Endothelial cell of umbilical vein (primary cell): ENCODE results near the gene TCEA2. TPM values are rescaled to one million over a fixed set of nuclear protein-coding genes. Genes with fewer than 3 reads are reported as not detected.
A peak's percentile ranks its signal among the peaks of the same experiment; 100 is the strongest.
"Not testable (repeated sequence)": the region's sequence is repeated elsewhere in the genome, so short reads cannot be mapped to it uniquely, and the experiment has no call there.

ENCODE experiments used
- BruUV-seq: library from RNA; stranded (reverse); fragments of 400-500 nt; replicated peaks from 2 replicates; lab custom pipeline; 2021; lab: Mats Ljungman, UMichigan
- CTCF ChIA-PET: fragments of 300-600, 350-600 bp; sonication (Branson Sonifier 250); formaldehyde crosslinking; loops from one replicate; lab custom pipeline; 2021; ENCODE audit warnings: antibody characterized with exemption, inconsistent platforms; lab: Charles Lee
- POLR2A ChIA-PET: fragments of 300-600, 350-600 bp; sonication (Branson Sonifier 250); formaldehyde crosslinking; loops from one replicate; lab custom pipeline; 2021; ENCODE audit warnings: antibody characterized with exemption, inconsistent platforms; lab: Charles Lee
- DNase-seq: peaks from one replicate; pipeline ENCODE4 v3.0.0-alpha.2; 2011; ENCODE audit warnings: low read depth, low spot score
- FAIRE-seq: peaks from 2 replicates; lab custom pipeline; 2011; peaks lifted over from hg19 to GRCh38; lab: Jason Lieb, UNC
- H2AFZ ChIP-seq: 2 replicates; pipeline ENCODE4 v1.6.0; 2012; ENCODE audit warnings: low read depth, low read length, control low read depth, inconsistent platforms
- H3K27ac ChIP-seq: 2 replicates; pipeline ENCODE4 v1.5.1; 2011; ENCODE audit warnings: low read depth, mild to moderate bottlenecking, control low read depth, low read length, moderate library complexity; ENCODE audit not compliant: insufficient read depth
- H3K27me3 ChIP-seq, 2 experiments: 2 replicates each; pipeline versions ENCODE4 v1.6.0 to v1.6.1; 2011; ENCODE audit warnings: low read length in 2 of 2, mixed read lengths in 1 of 2; ENCODE audit not compliant: control insufficient read depth in 2 of 2, insufficient read depth in 2 of 2
- H3K36me3 ChIP-seq, 2 experiments: 2 replicates in 1 of 2; 3 replicates in 1 of 2; pipeline ENCODE4 v1.5.1; 2011; ENCODE audit warnings: low read length in 2 of 2, mild to moderate bottlenecking in 1 of 2, moderate library complexity in 1 of 2; ENCODE audit not compliant: control insufficient read depth in 2 of 2, insufficient read depth in 2 of 2; ENCODE audit errors: extremely low read depth in 1 of 2
- H3K4me1 ChIP-seq: 3 replicates; pipeline ENCODE4 v1.5.1; 2011; ENCODE audit warnings: mild to moderate bottlenecking, low read length; ENCODE audit not compliant: control insufficient read depth, insufficient read depth; ENCODE audit errors: extremely low read depth
- H3K4me2 ChIP-seq: 2 replicates; pipeline ENCODE4 v1.6.1; 2011; ENCODE audit warnings: low read length, control low read depth, mixed read lengths; ENCODE audit not compliant: insufficient read depth
- H3K4me3 ChIP-seq, 3 experiments: fragments of 200-600 bp in 1 of 3; sonication (generic), shearing (Covaris generic) in 1 of 3; replicated peaks in 1 of 3; 2 replicates each; pipeline ENCODE4 v1.5.1; 2011 to 2016; ENCODE audit warnings: control low read depth in 3 of 3, low read length in 3 of 3, mild to moderate bottlenecking in 2 of 3, inconsistent platforms in 1 of 3, low read depth in 1 of 3, moderate library complexity in 1 of 3; ENCODE audit not compliant: insufficient read depth in 1 of 3
- H3K79me2 ChIP-seq: 2 replicates; pipeline ENCODE4 v1.6.0; 2012; ENCODE audit warnings: low read length, inconsistent platforms; ENCODE audit not compliant: control insufficient read depth, insufficient read depth
- H3K9ac ChIP-seq: replicated peaks from 2 replicates; pipeline ENCODE3; 2011; ENCODE audit warnings: low read length, control low read depth; ENCODE audit not compliant: insufficient read depth; ENCODE audit errors: extremely low read depth
- H3K9me1 ChIP-seq: replicated peaks from 3 replicates; pipeline ENCODE4 v1.6.0; 2011; ENCODE audit warnings: mild to moderate bottlenecking, low read length; ENCODE audit not compliant: control insufficient read depth, insufficient read depth; ENCODE audit errors: extremely low read depth
- H3K9me3 ChIP-seq: replicated peaks from 2 replicates; pipeline ENCODE4 v1.5.1; 2012; ENCODE audit warnings: low read length, inconsistent platforms; ENCODE audit not compliant: control insufficient read depth, insufficient read depth
- H4K20me1 ChIP-seq: replicated peaks from 2 replicates; pipeline ENCODE3; 2011; ENCODE audit warnings: mild to moderate bottlenecking, low read length; ENCODE audit not compliant: control insufficient read depth, insufficient read depth; ENCODE audit errors: extremely low read depth
- dilution Hi-C: fragments of 300-500 bp; cut with MboI; formaldehyde crosslinking; loops from one replicate; pipeline ENCODE4 v1.15.0; 2019; ENCODE audit warnings: low sequenced_read_pairs; ENCODE audit not compliant: extremely low pct_ligation_motif_present
- intact Hi-C: fragments of 100-400 bp; cut with micrococcal nuclease; formaldehyde crosslinking; loops from one replicate; pipeline ENCODE4 v1.10.0; 2022
- polyA plus RNA-seq, 4 experiments: library from polyadenylated mRNA; depleted of rRNA in 3 of 4; stranded (reverse) in 3 of 4; unstranded in 1 of 4; fragments of >200 nt; gene quantifications; 2 replicates each; pipeline versions ENCODE4 v1.2.1 to v1.2.3, GENCODE V29; 2011 to 2012; ENCODE audit warnings: missing spikeins in 1 of 4
- total RNA-seq: library from RNA; stranded (reverse); gene quantifications from 2 replicates; pipeline ENCODE4 v1.2.3, GENCODE V29; 2021

Gene TCEA2
- total and polyA plus RNA-seq, 2 donors (not counting 3 experiments of a cell fraction or from before 2014, with no cell fraction given) = 53.1 to 65.5 TPM

DNA sequence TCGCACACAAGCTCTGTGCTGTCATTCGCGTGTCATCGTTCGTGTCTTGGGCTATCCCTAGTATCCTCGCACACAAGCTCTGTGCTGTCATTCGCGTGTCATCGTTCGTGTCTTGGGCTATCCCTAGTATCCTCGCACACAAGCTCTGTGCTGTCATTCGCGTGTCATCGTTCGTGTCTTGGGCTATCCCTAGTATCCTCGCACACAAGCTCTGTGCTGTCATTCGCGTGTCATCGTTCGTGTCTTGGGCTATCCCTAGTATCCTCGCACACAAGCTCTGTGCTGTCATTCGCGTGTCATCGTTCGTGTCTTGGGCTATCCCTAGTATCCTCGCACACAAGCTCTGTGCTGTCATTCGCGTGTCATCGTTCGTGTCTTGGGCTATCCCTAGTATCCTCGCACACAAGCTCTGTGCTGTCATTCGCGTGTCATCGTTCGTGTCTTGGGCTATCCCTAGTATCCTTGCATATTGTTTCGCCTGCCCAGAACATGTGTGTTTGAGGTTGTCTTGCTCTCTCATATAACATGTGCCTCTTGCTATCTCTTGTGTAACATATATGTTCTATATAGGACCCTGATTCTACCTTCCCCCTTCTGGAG is 24.3 kb downstream of the TCEA2 start:
- H3K36me3 ChIP-seq, H3K4me3 ChIP-seq, H3K9me3 ChIP-seq, intact Hi-C loops, H3K9me1 ChIP-seq, H3K79me2 ChIP-seq, FAIRE-seq, H3K9ac ChIP-seq, H3K4me2 ChIP-seq, POLR2A ChIA-PET, DNase-seq, BruUV-seq, H4K20me1 ChIP-seq, H3K4me1 ChIP-seq, H3K27ac ChIP-seq, dilution Hi-C loops, CTCF ChIA-PET, H2AFZ ChIP-seq: not testable (repeated sequence)
- peaks cover 23 to 32% of the 10 kb centered on the region in 2 experiments for H3K27me3 ChIP-seq

DNA sequence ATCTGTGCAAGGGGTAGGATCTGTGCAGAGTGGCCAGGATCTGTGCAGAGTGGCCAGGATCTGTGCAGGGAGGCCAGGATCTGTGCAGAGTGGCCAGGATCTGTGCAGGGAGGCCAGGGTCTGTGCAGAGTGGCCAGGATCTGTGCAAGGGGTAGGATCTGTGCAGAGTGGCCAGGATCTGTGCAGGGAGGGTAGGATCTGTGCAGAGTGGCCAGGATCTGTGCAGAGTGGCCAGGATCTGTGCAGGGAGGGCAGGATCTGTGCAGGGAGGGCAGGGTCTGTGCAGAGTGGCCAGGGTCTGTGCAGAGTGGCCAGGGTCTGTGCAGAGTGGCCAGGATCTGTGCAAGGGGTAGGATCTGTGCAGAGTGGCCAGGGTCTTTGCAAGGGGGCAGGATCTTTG is 25.6 kb downstream of the TCEA2 start:
- H3K4me2 ChIP-seq, H3K4me1 ChIP-seq, H4K20me1 ChIP-seq, DNase-seq, H3K36me3 ChIP-seq, H2AFZ ChIP-seq, intact Hi-C loops, H3K27ac ChIP-seq, H3K79me2 ChIP-seq, BruUV-seq, CTCF ChIA-PET, POLR2A ChIA-PET, dilution Hi-C loops, H3K9me1 ChIP-seq, H3K9ac ChIP-seq, H3K9me3 ChIP-seq, H3K4me3 ChIP-seq: not testable (repeated sequence)
- peak; percentile 97 for FAIRE-seq
- H3K27me3 ChIP-seq = peaks cover 23 to 32% of the 10 kb centered on the region in 2 experiments
